Large intestine (tissue), 12 donors: ENCODE results near the gene CDC73. TPM values are rescaled to one million over a fixed set of nuclear protein-coding genes. Genes with fewer than 3 reads are reported as not detected.

Experiments
- DNase-seq, 2 donors: peaks; one replicate each; pipeline versions ENCODE4 v3.0.0 to v3.0.0-alpha.2; 2013
- H3K27ac ChIP-seq: one replicate; pipeline ENCODE4 v1.5.1; 2013; ENCODE audit warnings: low read length
- H3K27me3 ChIP-seq: 2 replicates; pipeline ENCODE4 v1.6.1; 2013; ENCODE audit warnings: low read length; ENCODE audit not compliant: control insufficient read depth, insufficient read depth
- H3K36me3 ChIP-seq: 2 replicates; pipeline ENCODE4 v1.6.1; 2013; ENCODE audit warnings: low read length; ENCODE audit not compliant: control insufficient read depth, insufficient read depth
- H3K4me1 ChIP-seq: one replicate; pipeline ENCODE4 v1.6.1; 2013; ENCODE audit warnings: low read length; ENCODE audit not compliant: control insufficient read depth, insufficient read depth
- H3K4me3 ChIP-seq: one replicate; pipeline ENCODE4 v1.5.1; 2013; ENCODE audit warnings: low read length
- H3K9me3 ChIP-seq: one replicate; pipeline ENCODE4 v1.6.1; 2013; ENCODE audit warnings: mild to moderate bottlenecking, low read depth, low read length, moderate library complexity; ENCODE audit not compliant: control insufficient read depth
- WGBS: methylation state at CpG from one replicate; pipeline ENCODE4 v1.1.5; 2013; ENCODE audit warnings: low lambda C conversion rate; ENCODE audit not compliant: insufficient coverage; 5-methylcytosine and 5-hydroxymethylcytosine counted together
- long read RNA-seq, 11 donors: transcript quantifications; one replicate each; lab custom pipeline, GENCODE V29; 2026
- polyA plus RNA-seq: library from polyadenylated mRNA; unstranded; fragments of 120-200 nt; gene quantifications from one replicate; pipeline ENCODE4 v1.2.1, GENCODE V29; 2013

CDC73 gene
- 23.7 TPM for polyA plus RNA-seq
- long read RNA-seq, donor 1, full-length matches to known transcripts: 6 of 6 reads
- long read RNA-seq, donor 1, partial matches to known transcripts: 0 of 6 reads
- long read RNA-seq, donor 1, other reads (novel, unspliced or antisense): 0 of 6 reads
- long read RNA-seq, donor 2, full-length matches to known transcripts: 1 of 8 reads
- long read RNA-seq, donor 2, partial matches to known transcripts: 7 of 8 reads
- long read RNA-seq, donor 2, other reads (novel, unspliced or antisense): 0 of 8 reads
- long read RNA-seq, donor 3: 0 reads
- long read RNA-seq, donor 4: 0 reads
- long read RNA-seq, donor 5, full-length matches to known transcripts: 2 of 2 reads
- long read RNA-seq, donor 5, partial matches to known transcripts: 0 of 2 reads
- long read RNA-seq, donor 5, other reads (novel, unspliced or antisense): 0 of 2 reads
- long read RNA-seq, donor 6, full-length matches to known transcripts: 1 of 8 reads
- long read RNA-seq, donor 6, partial matches to known transcripts: 7 of 8 reads
- long read RNA-seq, donor 6, other reads (novel, unspliced or antisense): 0 of 8 reads
- long read RNA-seq, donor 7, full-length matches to known transcripts: 4 of 4 reads
- long read RNA-seq, donor 7, partial matches to known transcripts: 0 of 4 reads
- long read RNA-seq, donor 7, other reads (novel, unspliced or antisense): 0 of 4 reads
- long read RNA-seq, donor 8, full-length matches to known transcripts: 3 of 3 reads
- long read RNA-seq, donor 8, partial matches to known transcripts: 0 of 3 reads
- long read RNA-seq, donor 8, other reads (novel, unspliced or antisense): 0 of 3 reads
- long read RNA-seq, donor 9, full-length matches to known transcripts: 3 of 3 reads
- long read RNA-seq, donor 9, partial matches to known transcripts: 0 of 3 reads
- long read RNA-seq, donor 9, other reads (novel, unspliced or antisense): 0 of 3 reads
- long read RNA-seq, donor 10, full-length matches to known transcripts: 7 of 7 reads
- long read RNA-seq, donor 10, partial matches to known transcripts: 0 of 7 reads
- long read RNA-seq, donor 10, other reads (novel, unspliced or antisense): 0 of 7 reads
- long read RNA-seq, donor 11, full-length matches to known transcripts: 6 of 12 reads
- long read RNA-seq, donor 11, partial matches to known transcripts: 6 of 12 reads
- long read RNA-seq, donor 11, other reads (novel, unspliced or antisense): 0 of 12 reads

DNA sequence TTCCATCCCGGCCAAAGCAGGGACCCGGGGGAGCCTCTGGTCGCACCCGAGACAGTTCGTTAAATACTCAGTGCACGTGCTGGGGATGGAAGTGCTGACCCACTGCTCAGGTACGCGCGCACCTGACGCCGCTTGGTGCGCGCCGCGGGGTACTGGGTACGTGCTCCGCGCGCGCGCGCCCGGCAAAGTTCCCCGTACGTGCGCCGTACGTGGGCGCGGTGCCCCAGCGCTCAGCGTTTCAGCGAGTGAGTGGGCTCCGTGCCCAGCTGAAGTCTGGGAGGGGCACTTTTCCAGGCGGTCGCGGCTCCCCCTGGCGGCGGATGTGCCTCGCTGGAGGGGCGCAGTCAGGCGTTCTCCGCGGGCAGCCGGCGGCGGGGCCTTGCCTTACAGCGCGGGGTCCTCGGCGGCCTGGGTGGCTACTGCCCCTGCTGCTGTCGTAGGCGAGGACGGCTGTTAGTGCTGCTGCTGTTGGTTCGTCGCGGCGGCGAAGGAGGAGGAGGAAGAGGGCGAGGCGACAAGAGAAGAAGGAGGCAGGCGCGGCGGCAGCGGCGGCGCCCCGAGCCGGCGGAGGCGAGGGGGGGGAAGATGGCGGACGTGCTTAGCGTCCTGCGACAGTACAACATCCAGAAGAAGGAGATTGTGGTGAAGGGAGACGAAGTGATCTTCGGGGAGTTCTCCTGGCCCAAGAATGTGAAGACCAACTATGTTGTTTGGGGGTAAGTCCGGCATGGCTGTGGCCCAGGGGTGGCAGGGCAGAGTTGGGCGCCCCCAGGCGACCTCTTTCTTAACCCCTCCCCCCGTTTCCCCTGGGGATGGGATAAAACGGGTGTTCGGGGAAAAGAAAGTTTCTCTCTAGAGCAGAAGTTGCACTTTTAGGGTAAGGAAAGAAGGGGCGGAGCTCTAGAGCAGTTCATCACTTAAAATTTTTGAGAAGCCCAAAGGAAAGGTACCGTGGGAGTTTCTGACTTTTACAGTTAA is at the start of gene CDC73:
Gene CDC73, plus strand, starts transcription at position 416 of the 978 bp plus-strand sequence. Its CDS starts 170 bp downstream, at position 586.
- Histone ChIP-seq H3K27me3 (no peaks in the 10 kb centered on the region), H3K27ac (peak within 1 kb of the TSS; percentile 97), H3K4me3 (peak within 1 kb of the TSS; percentile 94), H3K36me3 (peaks cover 13% of the 10 kb centered on the region), H3K9me3 (no peaks in the 10 kb centered on the region), H3K4me1 (peaks cover 6% of the 10 kb centered on the region)
- peak; percentile 95 to 98 for DNase-seq
- WGBS: 0% methylated on average over 1 of the region's 85 CpGs

DNA sequence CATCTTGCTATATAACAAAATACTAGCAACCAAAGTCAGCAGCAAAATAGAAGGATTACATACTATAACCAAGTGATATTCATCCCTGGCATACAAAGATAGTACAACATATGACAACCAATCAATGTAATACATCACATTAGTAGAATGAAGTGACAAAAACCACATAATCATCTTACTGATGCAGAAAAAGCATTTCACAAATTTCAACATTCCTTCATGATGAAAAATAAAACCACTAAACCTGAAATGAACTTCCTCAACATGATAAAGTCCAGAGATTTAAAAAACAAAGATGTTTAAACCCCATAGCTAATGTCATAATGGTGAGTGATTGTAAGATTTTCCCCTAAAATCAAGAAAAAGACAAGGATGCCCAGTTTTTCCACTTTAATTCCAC is 43.8 kb upstream of the CDC73 start:
- Histone ChIP-seq H3K27ac (no peak overlapping the region), H3K4me3 (no peak overlapping the region), H3K4me1 (no peaks in the 10 kb centered on the region), H3K36me3 (peaks cover 43% of the 10 kb centered on the region), H3K27me3 (no peaks in the 10 kb centered on the region), H3K9me3 (peaks cover 5% of the 10 kb centered on the region)
- no peak for DNase-seq

DNA sequence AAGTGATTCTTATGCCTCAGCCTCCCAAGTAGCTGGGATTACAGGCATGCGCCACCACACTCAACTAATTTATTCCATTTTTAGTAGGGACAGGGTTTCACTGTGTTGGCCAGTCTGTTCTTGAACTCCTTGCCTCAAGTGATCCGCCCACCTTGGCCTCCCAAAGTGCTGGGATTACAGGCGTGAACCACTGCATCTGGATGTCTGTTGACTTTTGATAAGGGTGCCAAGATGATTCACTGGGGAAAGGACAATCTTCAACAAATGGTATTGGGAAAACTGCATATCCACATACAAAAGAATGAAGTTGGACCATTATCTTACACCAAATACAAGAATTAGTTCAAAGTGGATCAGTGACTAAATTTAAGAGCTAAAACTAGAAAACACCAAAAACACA is 42.6 kb upstream of the CDC73 start:
- no CpG with 5 or more reads among the region's 3 CpGs for WGBS
- no peak for DNase-seq
- H3K4me3 ChIP-seq: no peak overlapping the region
- H3K36me3 ChIP-seq: peaks cover 48% of the 10 kb centered on the region
- no peaks in the 10 kb centered on the region for H3K27me3 ChIP-seq
- H3K27ac ChIP-seq: no peak overlapping the region
- H3K9me3 ChIP-seq: peaks cover 5% of the 10 kb centered on the region
- no peaks in the 10 kb centered on the region for H3K4me1 ChIP-seq

DNA sequence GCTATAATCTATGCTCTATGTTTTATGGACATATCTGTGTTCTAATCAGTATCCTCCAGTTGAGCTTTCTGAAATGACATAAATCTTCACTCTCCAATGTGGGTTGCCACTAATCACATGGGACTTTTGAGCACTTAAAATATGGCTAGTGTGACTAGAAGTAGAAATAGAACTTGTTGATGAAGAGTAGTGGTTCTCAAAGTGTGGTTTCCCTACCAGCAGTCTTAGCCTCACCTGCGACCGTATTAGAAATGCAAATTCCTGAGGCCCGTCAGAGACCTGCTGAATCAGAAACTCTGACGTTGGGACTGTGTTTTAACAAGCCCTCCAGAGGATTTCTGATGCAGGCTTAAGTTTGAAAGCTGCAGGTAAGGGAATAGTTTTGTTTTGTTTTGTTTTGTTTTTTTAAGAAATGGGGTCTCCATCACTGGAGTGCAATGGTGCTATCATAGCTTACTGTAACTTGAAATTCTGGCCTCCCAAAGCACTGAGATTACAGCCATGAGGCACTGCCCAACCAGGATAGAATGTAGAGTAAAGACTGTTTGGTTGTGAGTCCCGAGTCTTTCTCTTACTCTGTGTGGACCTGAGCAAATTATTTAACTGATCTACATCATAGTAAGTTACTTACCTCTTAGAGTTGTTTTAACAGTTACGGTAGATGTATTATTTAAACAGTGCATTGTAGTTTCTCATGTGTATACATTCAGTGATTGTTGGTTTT is 38.3 kb upstream of the CDC73 start:
- DNase-seq: no peak
- WGBS: 100% methylated on average over 1 of the region's 6 CpGs
- Histone ChIP-seq H3K4me3 (no peak overlapping the region), H3K9me3 (no peaks in the 10 kb centered on the region), H3K27ac (no peak overlapping the region), H3K4me1 (no peaks in the 10 kb centered on the region), H3K36me3 (peaks cover 45% of the 10 kb centered on the region), H3K27me3 (no peaks in the 10 kb centered on the region)

DNA sequence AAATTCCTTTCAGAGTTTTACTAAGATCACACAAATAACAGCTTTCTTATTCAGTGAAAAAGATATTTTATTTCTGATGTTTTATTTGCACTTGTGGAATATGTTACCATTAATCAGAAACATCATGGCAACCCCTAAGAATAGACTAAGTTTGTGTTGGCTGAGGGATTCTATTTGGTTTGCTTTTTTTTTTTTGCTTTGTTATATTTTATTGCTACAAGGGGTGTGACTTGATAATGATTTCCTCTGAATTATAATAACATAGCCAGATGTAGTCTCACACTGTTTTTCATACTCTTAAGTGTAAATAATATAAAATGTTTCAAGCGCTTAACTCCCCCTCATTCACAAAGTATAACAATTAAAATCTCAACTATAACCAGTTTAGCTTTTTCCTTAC is 36.6 kb upstream of the CDC73 start:
- Histone ChIP-seq H3K9me3 (no peaks in the 10 kb centered on the region), H3K27ac (no peak overlapping the region), H3K36me3 (peaks cover 35% of the 10 kb centered on the region), H3K4me3 (no peak overlapping the region), H3K27me3 (no peaks in the 10 kb centered on the region), H3K4me1 (no peaks in the 10 kb centered on the region)
- 100% methylated on average over 1 of the region's 1 CpG for WGBS
- DNase-seq: no peak

DNA sequence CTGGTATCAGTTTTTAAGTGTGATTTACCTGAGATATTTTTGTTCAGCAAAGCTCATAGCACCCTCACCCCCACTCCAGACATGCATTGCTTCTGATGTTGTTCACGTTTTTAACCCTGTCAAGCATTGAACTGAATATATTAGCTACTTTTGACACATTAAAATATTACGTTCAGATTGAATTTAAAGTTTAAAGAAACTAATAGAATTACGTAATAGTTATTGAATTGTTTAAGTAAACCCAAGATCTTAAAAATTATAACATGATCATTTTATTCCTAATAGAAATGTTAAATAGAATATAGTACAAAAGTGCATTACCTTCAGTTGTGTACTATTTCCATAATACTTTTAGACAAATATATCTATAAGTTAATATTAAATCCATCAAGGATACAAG is 35.5 kb upstream of the CDC73 start:
- H3K27me3 ChIP-seq: no peaks in the 10 kb centered on the region
- H3K4me1 ChIP-seq: no peaks in the 10 kb centered on the region
- WGBS: 100% methylated on average over 3 of the region's 3 CpGs
- DNase-seq: no peak
- no peak overlapping the region for H3K4me3 ChIP-seq
- H3K27ac ChIP-seq: no peak overlapping the region
- peaks cover 31% of the 10 kb centered on the region for H3K36me3 ChIP-seq
- H3K9me3 ChIP-seq: no peaks in the 10 kb centered on the region

DNA sequence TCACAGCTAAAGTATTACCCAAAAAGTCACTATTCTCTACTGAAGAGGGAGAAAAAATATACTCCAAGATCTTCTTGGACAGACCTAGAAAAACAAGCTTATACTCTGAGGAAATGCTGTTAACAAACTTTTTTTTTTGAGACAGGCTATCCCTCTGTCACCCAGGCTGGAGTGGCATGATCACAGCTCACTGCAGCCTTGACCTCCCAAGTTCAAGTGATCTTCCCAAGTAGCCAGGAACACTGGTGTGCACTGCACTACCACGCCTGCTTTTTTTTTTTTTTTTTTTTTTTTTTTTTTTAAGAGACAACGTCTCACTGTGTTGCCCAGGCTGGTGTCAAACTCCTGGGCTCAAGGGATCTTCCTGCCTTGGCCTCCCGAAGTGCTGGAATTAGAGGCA is 33.9 kb upstream of the CDC73 start:
- H3K36me3 ChIP-seq: peaks cover 28% of the 10 kb centered on the region
- H3K27me3 ChIP-seq: no peaks in the 10 kb centered on the region
- no peaks in the 10 kb centered on the region for H3K9me3 ChIP-seq
- no CpG with 5 or more reads among the region's 3 CpGs for WGBS
- no peak overlapping the region for H3K4me3 ChIP-seq
- no peak for DNase-seq
- no peak overlapping the region for H3K27ac ChIP-seq
- H3K4me1 ChIP-seq: no peaks in the 10 kb centered on the region

DNA sequence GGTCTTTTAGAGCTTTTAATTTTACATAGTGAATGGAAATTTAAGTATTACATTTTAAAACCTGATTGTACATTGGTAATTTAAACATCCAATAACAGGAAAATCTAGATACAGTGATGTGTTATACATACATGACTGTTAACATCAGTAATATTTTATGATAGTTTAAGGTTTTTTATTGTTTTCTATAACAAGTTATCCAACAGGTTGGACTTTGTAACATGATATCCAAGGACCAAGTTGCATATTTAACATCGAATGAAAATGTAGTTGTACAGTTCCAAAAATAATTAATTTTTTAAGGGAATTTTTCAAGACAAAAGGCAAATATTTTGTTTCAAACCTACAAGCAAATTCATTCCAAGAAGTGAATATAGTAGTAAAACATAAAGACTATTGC is 31.0 kb upstream of the CDC73 start:
- Histone ChIP-seq H3K4me3 (no peak overlapping the region), H3K9me3 (no peaks in the 10 kb centered on the region), H3K36me3 (peaks cover 28% of the 10 kb centered on the region), H3K4me1 (no peaks in the 10 kb centered on the region), H3K27me3 (no peaks in the 10 kb centered on the region), H3K27ac (no peak overlapping the region)
- DNase-seq: no peak
- WGBS: no CpG with 5 or more reads among the region's 1 CpG

DNA sequence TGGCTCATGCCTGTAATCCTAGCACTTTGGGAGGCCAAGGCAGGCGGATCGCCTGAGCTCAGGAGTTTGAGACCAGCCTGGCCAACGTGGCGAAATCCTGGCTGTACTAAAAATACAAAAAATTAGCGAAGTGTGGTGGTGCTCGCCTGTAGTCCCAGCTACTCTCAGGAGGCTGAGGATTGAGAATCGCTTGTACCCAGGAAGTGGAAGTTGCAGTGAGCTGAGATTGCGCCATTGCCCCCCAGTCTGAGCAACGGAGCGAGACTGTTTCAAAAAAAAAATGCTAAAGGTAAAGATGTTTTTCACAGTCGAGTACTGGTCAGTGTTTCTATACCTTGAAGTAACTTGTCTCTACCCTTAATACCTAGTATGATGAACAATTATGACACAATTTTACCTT is 27.7 kb upstream of the CDC73 start:
- no peaks in the 10 kb centered on the region for H3K9me3 ChIP-seq
- no peak overlapping the region for H3K27ac ChIP-seq
- WGBS: no CpG with 5 or more reads among the region's 11 CpGs
- H3K27me3 ChIP-seq: no peaks in the 10 kb centered on the region
- no peak for DNase-seq
- H3K36me3 ChIP-seq: peaks cover 43% of the 10 kb centered on the region
- H3K4me3 ChIP-seq: no peak overlapping the region
- no peaks in the 10 kb centered on the region for H3K4me1 ChIP-seq
